ENCODE measurements around the gene EPHB1. TPM values are rescaled to one million over a fixed set of nuclear protein-coding genes. Genes with fewer than 3 reads are reported as not detected.

The EPHB1 gene
- polyA plus RNA-seq, 1 of the 3 experiments (the other 2 are of a cell fraction) = 1.2 TPM

DNA sequence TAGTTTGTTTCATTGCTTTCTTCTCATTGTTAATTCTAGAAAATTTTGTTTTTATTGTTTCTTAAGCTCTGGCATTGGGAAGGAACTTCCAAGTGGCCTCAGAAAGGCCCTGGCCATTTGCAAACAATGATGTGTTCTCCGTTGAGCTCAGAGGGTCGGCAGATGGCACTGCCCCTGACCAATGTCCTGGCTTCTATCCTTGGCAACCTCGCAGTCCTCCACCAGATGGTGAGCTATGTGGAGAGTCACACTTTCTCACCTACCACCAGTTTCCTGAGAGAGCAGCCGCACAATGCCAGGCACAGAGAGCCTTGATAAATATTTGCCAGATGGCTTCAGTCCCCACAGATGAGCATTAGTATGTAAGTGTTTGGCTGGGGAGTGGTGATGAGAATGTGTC lies 343.7 kb downstream of the EPHB1 start:
- Histone ChIP-seq H2AFZ (ENCODE audit: low read depth) (no peak overlapping the region), H4K20me1 (ENCODE audit: insufficient read depth) (no peaks in the 10 kb centered on the region), H3K4me2 (no peak overlapping the region), H3K27me3 (ENCODE audit: insufficient read depth) (no peaks in the 10 kb centered on the region), H3F3A (replicated peaks; ENCODE audit: insufficient read depth) (no peaks in the 10 kb centered on the region), H3K4me1 (ENCODE audit: control insufficient read depth in 1 of 2, insufficient read depth in 2 of 2, low read depth in 1 of 2, low read length in 1 of 2) (peaks cover 0 to 4% of the 10 kb centered on the region in 2 experiments; a peak in 1 of 4 replicates), H3K79me2 (ENCODE audit: insufficient read depth) (no peaks in the 10 kb centered on the region), H3K27ac (ENCODE audit: low read depth in 2 of 2, low read length in 1 of 2) (no peak overlapping the region), H3K4me3 (ENCODE audit: low read depth in 2 of 2, low read length in 1 of 2) (no peak overlapping the region), H3K9me2 (no peaks in the 10 kb centered on the region), H3K36me3 (replicated peaks in 1 of 2; ENCODE audit: control insufficient read depth in 1 of 2, insufficient read depth in 2 of 2, low read length in 1 of 2) (no peaks in the 10 kb centered on the region), H3K9ac (no peak overlapping the region), H3K9me3 (no peaks in the 10 kb centered on the region)
- TF ChIP-seq REST (IDR thresholded peaks at IDR 0.05; ENCODE audit: low read depth, low read length) (no peak), FOXM1 (IDR thresholded peaks at IDR 0.05; ENCODE audit: low read depth) (no peak)
- TF ChIP-seq, protein P1, sequence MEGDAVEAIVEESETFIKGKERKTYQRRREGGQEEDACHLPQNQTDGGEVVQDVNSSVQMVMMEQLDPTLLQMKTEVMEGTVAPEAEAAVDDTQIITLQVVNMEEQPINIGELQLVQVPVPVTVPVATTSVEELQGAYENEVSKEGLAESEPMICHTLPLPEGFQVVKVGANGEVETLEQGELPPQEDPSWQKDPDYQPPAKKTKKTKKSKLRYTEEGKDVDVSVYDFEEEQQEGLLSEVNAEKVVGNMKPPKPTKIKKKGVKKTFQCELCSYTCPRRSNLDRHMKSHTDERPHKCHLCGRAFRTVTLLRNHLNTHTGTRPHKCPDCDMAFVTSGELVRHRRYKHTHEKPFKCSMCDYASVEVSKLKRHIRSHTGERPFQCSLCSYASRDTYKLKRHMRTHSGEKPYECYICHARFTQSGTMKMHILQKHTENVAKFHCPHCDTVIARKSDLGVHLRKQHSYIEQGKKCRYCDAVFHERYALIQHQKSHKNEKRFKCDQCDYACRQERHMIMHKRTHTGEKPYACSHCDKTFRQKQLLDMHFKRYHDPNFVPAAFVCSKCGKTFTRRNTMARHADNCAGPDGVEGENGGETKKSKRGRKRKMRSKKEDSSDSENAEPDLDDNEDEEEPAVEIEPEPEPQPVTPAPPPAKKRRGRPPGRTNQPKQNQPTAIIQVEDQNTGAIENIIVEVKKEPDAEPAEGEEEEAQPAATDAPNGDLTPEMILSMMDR (IDR thresholded peaks at IDR 0.05) = no peak
- ChIA-PET CTCF (interaction anchor here (1.3 kb wide), 1 partner anchor 28 kb away, joined by 4 read pairs; no protein-coding TSS in a partner anchor), POLR2A (no interaction called here)
- no peak for DNase-seq
- WGBS (ENCODE audit: low lambda C conversion rate) = 68% methylated on average over 4 of the region's 4 CpGs

- Histone ChIP-seq H3K4me3 (ENCODE audit: low read depth in 2 of 2, low read length in 1 of 2) (no peak overlapping the region), H3K79me2 (ENCODE audit: insufficient read depth) (no peaks in the 10 kb centered on the region), H3K9me3 (no peaks in the 10 kb centered on the region), H3K9ac (no peak overlapping the region), H3K4me2 (no peak overlapping the region), H3K36me3 (replicated peaks in 1 of 2; ENCODE audit: control insufficient read depth in 1 of 2, insufficient read depth in 2 of 2, low read length in 1 of 2) (no peaks in the 10 kb centered on the region), H2AFZ (ENCODE audit: low read depth) (no peak overlapping the region), H3K4me1 (ENCODE audit: control insufficient read depth in 1 of 2, insufficient read depth in 2 of 2, low read depth in 1 of 2, low read length in 1 of 2) (peaks cover 0 to 4% of the 10 kb centered on the region in 2 experiments; a peak in 1 of 4 replicates), H3F3A (replicated peaks; ENCODE audit: insufficient read depth) (no peaks in the 10 kb centered on the region), H3K9me2 (no peaks in the 10 kb centered on the region), H3K27ac (ENCODE audit: low read depth in 2 of 2, low read length in 1 of 2) (no peak overlapping the region), H3K27me3 (ENCODE audit: insufficient read depth) (no peaks in the 10 kb centered on the region), H4K20me1 (ENCODE audit: insufficient read depth) (no peaks in the 10 kb centered on the region)
- 77% methylated on average over 3 of the region's 3 CpGs for WGBS (ENCODE audit: low lambda C conversion rate)
- DNase-seq = no peak
- ChIA-PET CTCF (no interaction called here), POLR2A (no interaction called here)
- no peak for TF ChIP-seq YY1 (IDR thresholded peaks at IDR 0.05; ENCODE audit: low read depth)
- no peak for TF ChIP-seq JUND (IDR thresholded peaks at IDR 0.05)
- TF ChIP-seq REST (IDR thresholded peaks at IDR 0.05; ENCODE audit: low read depth, low read length) = no peak
- TF ChIP-seq NFIC (IDR thresholded peaks at IDR 0.05; ENCODE audit: borderline replicate concordance) = no peak
- no peak for TF ChIP-seq EP300 (IDR thresholded peaks at IDR 0.05; ENCODE audit: borderline replicate concordance in 1 of 2, low read depth in 1 of 2, low read length in 1 of 2)
- TF ChIP-seq ELF1 (IDR thresholded peaks at IDR 0.05) = no peak
- TF ChIP-seq USF2 (IDR thresholded peaks at IDR 0.05; ENCODE audit: borderline replicate concordance, low read depth, low read length) = no peak
- TF ChIP-seq GABPA (IDR thresholded peaks at IDR 0.05; ENCODE audit: low read depth) = no peak
- TF ChIP-seq FOXJ3 (CRISPR knock-in tag; IDR thresholded peaks at IDR 0.05) = no peak
- no peak for TF ChIP-seq IRF3 (IDR thresholded peaks at IDR 0.05; ENCODE audit: low read depth, low read length)
These were observed 345.5 kb downstream of the EPHB1 start for GRCh38 chr3:135140591-135140990.
